B cell (primary cell): ENCODE results near the gene TSC22D1.

Experiments used
- EZH2 ChIP-seq: IDR thresholded peaks from 2 replicates; pipeline ENCODE4 v1.6.1; 2012; ENCODE audit warnings: borderline replicate concordance, low read depth, mild to moderate bottlenecking, moderate library complexity, low read length; ENCODE audit not compliant: insufficient read depth, poor library complexity, severe bottlenecking
- TF ChIP-seq, protein P1 (sequence below): fragments of 200-600 bp; IDR thresholded peaks from one replicate; pipeline ENCODE4 v1.8.0; 2022; ENCODE audit warnings: antibody characterized with exemption, mild to moderate bottlenecking

DNA sequence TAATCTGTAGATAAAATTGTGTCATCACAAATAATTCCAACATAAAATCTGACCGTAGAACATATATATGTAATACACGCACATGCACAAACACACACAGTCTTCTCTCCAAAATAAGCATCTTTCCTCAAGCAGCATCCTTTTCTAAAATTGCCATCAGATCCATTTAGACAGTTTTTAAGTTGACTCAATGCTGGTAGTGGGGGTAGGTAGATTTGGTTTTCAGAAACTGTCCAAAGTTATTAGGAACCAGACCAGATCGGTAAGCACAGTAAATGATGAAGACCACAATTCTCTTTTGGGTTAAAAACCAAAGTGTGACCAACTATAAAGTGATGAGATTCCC lies 137.9 kb downstream of the TSC22D1 start:
- TF ChIP-seq, protein P1, sequence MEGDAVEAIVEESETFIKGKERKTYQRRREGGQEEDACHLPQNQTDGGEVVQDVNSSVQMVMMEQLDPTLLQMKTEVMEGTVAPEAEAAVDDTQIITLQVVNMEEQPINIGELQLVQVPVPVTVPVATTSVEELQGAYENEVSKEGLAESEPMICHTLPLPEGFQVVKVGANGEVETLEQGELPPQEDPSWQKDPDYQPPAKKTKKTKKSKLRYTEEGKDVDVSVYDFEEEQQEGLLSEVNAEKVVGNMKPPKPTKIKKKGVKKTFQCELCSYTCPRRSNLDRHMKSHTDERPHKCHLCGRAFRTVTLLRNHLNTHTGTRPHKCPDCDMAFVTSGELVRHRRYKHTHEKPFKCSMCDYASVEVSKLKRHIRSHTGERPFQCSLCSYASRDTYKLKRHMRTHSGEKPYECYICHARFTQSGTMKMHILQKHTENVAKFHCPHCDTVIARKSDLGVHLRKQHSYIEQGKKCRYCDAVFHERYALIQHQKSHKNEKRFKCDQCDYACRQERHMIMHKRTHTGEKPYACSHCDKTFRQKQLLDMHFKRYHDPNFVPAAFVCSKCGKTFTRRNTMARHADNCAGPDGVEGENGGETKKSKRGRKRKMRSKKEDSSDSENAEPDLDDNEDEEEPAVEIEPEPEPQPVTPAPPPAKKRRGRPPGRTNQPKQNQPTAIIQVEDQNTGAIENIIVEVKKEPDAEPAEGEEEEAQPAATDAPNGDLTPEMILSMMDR = peak; percentile 59
- no peak for TF ChIP-seq EZH2
